K562 (cell line): ENCODE results near the gene SMARCA4. TPM values are rescaled to one million over a fixed set of nuclear protein-coding genes. Genes with fewer than 3 reads are reported as not detected.

Source experiments
- AFF4 ChIP-seq: sonication (generic); formaldehyde crosslinking; IDR thresholded peaks from 2 replicates; pipeline ENCODE4 v1.8.0; 2023; ENCODE audit warnings: mild to moderate bottlenecking, missing genetic modification reagents
- CREBBP ChIP-seq: IDR thresholded peaks from one replicate; pipeline ENCODE4 v1.6.1; 2012; ENCODE audit warnings: low read depth, mild to moderate bottlenecking, control low read depth, inconsistent platforms, low read length
- E2F4 ChIP-seq: sonication (generic); formaldehyde crosslinking; IDR thresholded peaks from 2 replicates; pipeline ENCODE4 v1.8.0; 2022; ENCODE audit warnings: mild to moderate bottlenecking, low read depth, missing genetic modification reagents
- FOXM1 ChIP-seq, 2 experiments: fragments of 450-650 bp in 1 of 2; sonication (generic) in 1 of 2; formaldehyde crosslinking in 1 of 2; IDR thresholded peaks; 2 replicates each; pipeline versions ENCODE4 v1.6.1 to v1.9.0; 2017 to 2022; ENCODE audit warnings: low read depth in 2 of 2, mild to moderate bottlenecking in 2 of 2, missing genetic modification reagents in 1 of 2, moderate library complexity in 1 of 2
- FOXP4 ChIP-seq: sonication (generic); formaldehyde crosslinking; IDR thresholded peaks from 2 replicates; pipeline ENCODE4 v1.8.0; 2022; ENCODE audit warnings: mild to moderate bottlenecking, missing genetic modification reagents, borderline replicate concordance
- NFRKB ChIP-seq: fragments of 450-650 bp; IDR thresholded peaks from 2 replicates; pipeline ENCODE4 v1.6.1; 2016; ENCODE audit warnings: low read depth
- SMARCA4 ChIP-seq: fragments of 450-650 bp; IDR thresholded peaks from 2 replicates; pipeline ENCODE4 v1.6.1; 2016
- TFAM ChIP-seq: fragments of 250-450 bp; sonication (Bioruptor Pico); conservative IDR thresholded peaks from 2 replicates; pipeline ENCODE4 v1.5.0; 2021; ENCODE audit warnings: mild to moderate bottlenecking, moderate library complexity
- YY1 ChIP-seq, 3 experiments: IDR thresholded peaks; 2 replicates each; pipeline ENCODE4 v1.6.1; 2011; ENCODE audit warnings: low read length in 2 of 3, mild to moderate bottlenecking in 2 of 3, moderate library complexity in 2 of 3, borderline replicate concordance in 1 of 3, control low read depth in 1 of 3, low read depth in 1 of 3; ENCODE audit not compliant: insufficient read depth in 3 of 3, insufficient replicate concordance in 2 of 3, control insufficient read depth in 1 of 3, insufficient read length in 1 of 3; ENCODE audit errors: extremely low read depth in 1 of 3
- ZNF197 ChIP-seq: fragments of 200-800 bp; sonication (Bioruptor generic); IDR thresholded peaks from 2 replicates; pipeline ENCODE4 v1.6.1; 2016; ENCODE audit warnings: low read depth, missing genetic modification characterization, missing compliant biosample characterization
- ZNF224 ChIP-seq: sonication (generic); formaldehyde crosslinking; IDR thresholded peaks from 2 replicates; pipeline ENCODE4 v1.8.0; 2022; ENCODE audit warnings: mild to moderate bottlenecking, missing genetic modification reagents
- ZNF589 ChIP-seq: fragments of 200-800 bp; sonication (Bioruptor generic); IDR thresholded peaks from 2 replicates; pipeline ENCODE4 v1.6.1; 2016; ENCODE audit warnings: low read depth, missing genetic modification characterization, missing compliant biosample characterization
- ZNF717 ChIP-seq: fragments of 250-450 bp; sonication (Bioruptor Pico); IDR thresholded peaks from 2 replicates; pipeline ENCODE4 v1.5.0; 2021
- polyA plus RNA-seq, 8 experiments: library from polyadenylated mRNA; depleted of rRNA in 4 of 8; stranded (reverse) in 5 of 8; unstranded in 3 of 8; fragments of >200 nt; fragmentation: Nextera tagmentation in 2 of 8; fragmentation: Illumina TruSeq in 1 of 8; extraction: Ambion mirVana in 2 of 8; extraction: Trizol in 1 of 8; gene quantifications; 2 replicates each; pipeline versions ENCODE4 v1.2.1 to v1.2.3, GENCODE V29; 2011 to 2014; ENCODE audit warnings: inconsistent platforms in 1 of 8, missing spikeins in 1 of 8
- total RNA-seq, 7 experiments: library from RNA; depleted of rRNA in 6 of 7; stranded (reverse); fragments of >200 nt in 6 of 7; fragmentation: Illumina TruSeq in 2 of 7; extraction: Trizol in 2 of 7; gene quantifications; 2 replicates each; pipeline versions ENCODE4 v1.2.1 to v1.2.3, GENCODE V29; 2011 to 2021; ENCODE audit warnings: low replicate concordance in 1 of 7
- TF ChIP-seq, protein P1 (sequence below), 2 experiments: fragments of 200-800 bp in 1 of 2; sonication (Bioruptor generic) in 1 of 2; sonication (generic) in 1 of 2; formaldehyde crosslinking in 1 of 2; IDR thresholded peaks in 1 of 2; conservative IDR thresholded peaks in 1 of 2; 2 replicates each; pipeline versions ENCODE4 v1.5.0 to v1.6.1; 2016 to 2020; ENCODE audit warnings: missing compliant biosample characterization in 1 of 2, missing genetic modification characterization in 1 of 2, missing genetic modification reagents in 1 of 2
- TF ChIP-seq, protein P2 (sequence below): sonication (generic); formaldehyde crosslinking; IDR thresholded peaks from 2 replicates; pipeline ENCODE4 v1.8.0; 2022; ENCODE audit warnings: mild to moderate bottlenecking, missing genetic modification reagents

SMARCA4 gene
- total and polyA plus RNA-seq, 9 of the 15 experiments (the other 6 are each of a cell fraction or from before 2014, with no cell fraction given), result 19.3 to 207 (median 52.1) TPM

GRCh38 chr19:11089254-11090013 lies 128.6 kb downstream of the SMARCA4 start, which contains the start of gene LDLR (continued):
- TF ChIP-seq, protein P1, sequence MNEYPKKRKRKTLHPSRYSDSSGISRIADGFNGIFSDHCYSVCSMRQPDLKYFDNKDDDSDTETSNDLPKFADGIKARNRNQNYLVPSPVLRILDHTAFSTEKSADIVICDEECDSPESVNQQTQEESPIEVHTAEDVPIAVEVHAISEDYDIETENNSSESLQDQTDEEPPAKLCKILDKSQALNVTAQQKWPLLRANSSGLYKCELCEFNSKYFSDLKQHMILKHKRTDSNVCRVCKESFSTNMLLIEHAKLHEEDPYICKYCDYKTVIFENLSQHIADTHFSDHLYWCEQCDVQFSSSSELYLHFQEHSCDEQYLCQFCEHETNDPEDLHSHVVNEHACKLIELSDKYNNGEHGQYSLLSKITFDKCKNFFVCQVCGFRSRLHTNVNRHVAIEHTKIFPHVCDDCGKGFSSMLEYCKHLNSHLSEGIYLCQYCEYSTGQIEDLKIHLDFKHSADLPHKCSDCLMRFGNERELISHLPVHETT (CRISPR knock-in tag; conservative IDR thresholded peaks at IDR 0.05 in 1 of 2, IDR thresholded peaks at IDR 0.05 in 1 of 2), result no peak; a peak in 2 of 4 replicates
- TF ChIP-seq ZNF197 (CRISPR knock-in tag), result no peak
- TF ChIP-seq AFF4 (CRISPR knock-in tag), result peak; percentile 81
- TF ChIP-seq NFRKB, result no peak
- TF ChIP-seq YY1 (IDR thresholded peaks at IDR 0.05; ENCODE audit: borderline replicate concordance in 1 of 3, control insufficient read depth in 1 of 3, extremely low read depth in 1 of 3, insufficient read depth in 3 of 3, insufficient read length in 1 of 3, insufficient replicate concordance in 2 of 3, low read depth in 1 of 3, low read length in 2 of 3), result peak in 2 of 3 experiments; percentile 77 to 88
- no peak for TF ChIP-seq CREBBP
- no peak for TF ChIP-seq ZNF717 (CRISPR knock-in tag)
- TF ChIP-seq, protein P2, sequence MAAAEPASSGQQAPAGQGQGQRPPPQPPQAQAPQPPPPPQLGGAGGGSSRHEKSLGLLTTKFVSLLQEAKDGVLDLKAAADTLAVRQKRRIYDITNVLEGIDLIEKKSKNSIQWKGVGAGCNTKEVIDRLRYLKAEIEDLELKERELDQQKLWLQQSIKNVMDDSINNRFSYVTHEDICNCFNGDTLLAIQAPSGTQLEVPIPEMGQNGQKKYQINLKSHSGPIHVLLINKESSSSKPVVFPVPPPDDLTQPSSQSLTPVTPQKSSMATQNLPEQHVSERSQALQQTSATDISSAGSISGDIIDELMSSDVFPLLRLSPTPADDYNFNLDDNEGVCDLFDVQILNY (CRISPR knock-in tag), result no peak
- TF ChIP-seq ZNF589 (CRISPR knock-in tag), result peak; percentile 77
- TF ChIP-seq FOXM1 (IDR thresholded peaks at IDR 0.05; ENCODE audit: low read depth), result peak; percentile 92
- no peak for TF ChIP-seq FOXM1 (CRISPR knock-in tag; IDR thresholded peaks at IDR 0.05; ENCODE audit: low read depth)
- TF ChIP-seq ZNF224 (CRISPR knock-in tag), result no peak
- TF ChIP-seq FOXP4, result no peak
- TF ChIP-seq TFAM (CRISPR knock-in tag), result no peak
- no peak for TF ChIP-seq E2F4 (CRISPR knock-in tag)
- no peak for TF ChIP-seq SMARCA4
